GM18907 (cell line): Measurements from ENCODE around the gene ZP1.

Source experiments
- ATAC-seq: cut with Tn5 transposase; IDR thresholded peaks from one replicate; pipeline ENCODE4 v1.9.1; 2021; ENCODE audit warnings: mild to moderate bottlenecking, moderate library complexity; ENCODE audit not compliant: unreplicated experiment

The ZP1 gene

DNA sequence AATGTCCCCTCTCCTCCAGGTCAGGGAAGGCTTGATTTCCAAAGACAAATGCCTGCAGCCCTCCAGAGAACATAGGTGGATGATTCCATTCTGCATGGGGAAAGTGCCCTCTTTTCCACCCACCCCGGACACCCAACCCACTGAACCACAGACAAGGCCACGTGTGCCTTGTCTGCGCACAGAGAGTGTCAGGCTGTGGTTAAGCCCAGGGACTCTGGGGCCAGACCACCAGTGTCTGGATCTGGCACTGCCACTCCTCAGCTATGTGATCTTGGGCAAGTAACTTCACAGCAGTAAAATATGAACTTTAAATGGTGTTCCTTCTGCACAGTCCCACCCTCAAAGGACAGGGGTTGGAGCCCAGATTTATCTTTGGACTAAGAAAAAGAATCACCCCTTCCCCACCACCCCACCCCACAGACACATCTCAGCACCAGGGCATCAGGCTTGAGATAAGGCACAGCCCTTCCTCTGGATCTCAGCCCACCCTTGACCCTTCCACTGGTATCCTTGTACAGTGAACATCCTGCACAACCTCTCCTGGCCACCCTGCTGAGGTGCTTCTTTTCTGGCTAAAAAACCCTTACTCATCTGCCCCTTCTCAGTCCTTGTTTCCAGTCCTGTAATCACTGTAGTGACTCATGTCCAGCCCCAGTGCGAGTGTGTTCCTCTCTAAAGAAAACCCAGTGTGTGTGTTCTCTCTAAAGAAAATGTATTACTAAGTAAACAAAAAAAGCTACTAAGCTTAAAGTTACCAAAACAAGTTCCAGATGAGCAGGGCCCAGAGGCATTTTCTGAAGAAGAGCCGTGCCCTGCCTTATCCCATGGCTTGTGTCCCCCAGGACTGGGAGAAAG lies 9.7 kb upstream of the ZP1 start:
- ATAC-seq = no peak

DNA sequence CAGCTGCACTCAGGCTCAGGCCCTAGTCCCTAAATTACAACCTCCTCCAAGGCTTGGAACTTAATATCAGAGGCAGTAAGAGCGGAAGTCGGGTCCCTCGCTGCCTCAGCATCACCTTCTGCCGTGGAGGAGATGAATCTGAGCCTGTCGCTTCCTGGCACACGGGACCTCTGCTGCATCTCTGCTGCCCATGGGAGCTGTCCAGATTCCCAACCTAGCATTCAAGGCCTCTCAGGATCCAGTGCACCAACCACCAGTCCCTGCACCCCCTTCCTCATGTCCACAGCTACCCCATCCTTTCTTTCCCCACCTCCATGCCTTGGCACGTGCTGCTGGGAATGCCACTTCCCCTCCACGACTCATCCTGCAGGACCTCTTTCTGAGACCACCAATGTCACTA lies 9.1 kb upstream of the ZP1 start:
- no peak for ATAC-seq

DNA sequence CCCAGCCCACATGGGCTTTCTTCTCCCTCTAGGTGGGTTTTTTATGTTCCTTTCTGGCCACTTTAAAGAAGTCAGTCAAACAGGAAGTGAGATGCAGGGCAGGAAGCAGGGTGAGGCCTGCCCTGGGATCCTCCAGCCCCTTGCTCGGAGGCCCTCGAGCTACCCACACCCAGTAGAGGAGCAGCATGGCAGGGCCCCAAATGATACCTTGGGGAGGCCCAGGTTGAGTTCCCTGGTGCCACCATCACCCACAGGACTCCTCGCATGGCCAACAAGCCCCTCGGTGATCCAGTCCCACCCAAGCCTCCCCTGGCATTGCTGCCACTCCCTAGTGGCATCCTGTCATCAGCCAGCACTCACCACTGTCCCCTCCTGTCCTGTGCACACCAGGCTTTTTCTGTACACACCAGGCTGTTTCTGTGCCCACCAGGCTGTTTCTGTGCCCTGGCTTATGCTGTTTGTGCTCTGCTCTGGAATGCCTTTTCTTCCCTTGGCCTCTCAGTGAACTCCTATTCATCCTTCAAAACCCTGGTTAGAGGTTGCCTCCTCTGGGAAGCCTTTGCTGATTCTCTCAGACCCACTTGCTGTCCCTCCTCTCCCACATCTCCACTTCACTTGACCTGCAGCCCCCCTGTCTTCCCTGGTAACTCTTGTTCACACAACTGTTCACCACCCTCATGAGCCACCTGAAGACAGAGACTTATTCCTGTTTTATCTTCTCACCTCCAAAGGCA lies 8.4 kb upstream of the ZP1 start:
- no peak for ATAC-seq

DNA sequence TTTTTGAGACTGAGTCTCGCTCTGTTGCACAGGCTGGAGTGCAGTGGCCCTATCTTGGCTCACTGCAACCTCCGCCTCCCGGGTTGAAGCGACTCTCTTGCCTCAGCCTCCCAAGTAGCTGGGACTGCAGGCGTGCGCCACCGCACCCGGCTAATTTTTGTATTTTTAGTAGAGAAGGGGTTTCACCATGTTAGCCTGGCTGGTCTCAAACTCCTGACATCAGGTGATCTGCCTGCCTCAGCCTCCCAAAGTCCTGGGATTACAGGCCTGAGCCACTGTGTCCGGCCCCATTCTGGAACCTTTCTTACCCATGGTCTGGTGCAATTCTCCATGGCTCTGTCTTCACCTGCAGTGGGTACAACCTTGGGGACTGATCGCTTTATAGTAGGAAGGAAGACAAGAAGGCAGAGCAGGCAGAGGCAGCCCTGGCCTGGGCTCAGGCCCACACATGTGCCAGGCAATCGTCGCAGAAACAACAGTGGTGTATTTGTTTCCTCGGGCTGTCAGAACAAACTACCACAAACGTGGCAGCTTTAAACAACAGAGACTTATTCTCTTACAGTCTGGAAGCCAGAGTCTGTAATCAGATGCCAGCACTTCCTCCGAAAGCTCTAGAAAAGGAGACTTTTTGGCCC lies 7.6 kb upstream of the ZP1 start:
- no peak for ATAC-seq

DNA sequence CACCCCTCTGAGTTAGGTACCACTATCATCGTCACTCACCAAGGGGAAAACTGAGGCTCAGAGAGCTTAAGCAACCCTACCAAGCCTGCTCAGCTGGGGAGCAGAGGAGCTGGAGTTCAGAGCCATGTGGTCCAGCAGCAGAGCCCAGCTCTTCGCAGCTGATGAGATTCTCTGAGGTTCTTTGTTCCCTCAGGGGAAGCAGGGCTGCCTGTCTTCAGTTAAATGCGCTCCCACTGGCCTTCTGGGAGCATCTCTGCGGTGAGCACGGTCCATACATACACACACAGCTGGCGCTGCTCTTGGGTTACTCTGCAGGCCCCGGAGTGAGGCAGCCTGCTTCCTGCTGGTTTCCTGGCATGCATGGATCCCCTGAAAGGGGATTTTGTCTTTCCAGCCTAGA lies 6.4 kb upstream of the ZP1 start:
- ATAC-seq = no peak

DNA sequence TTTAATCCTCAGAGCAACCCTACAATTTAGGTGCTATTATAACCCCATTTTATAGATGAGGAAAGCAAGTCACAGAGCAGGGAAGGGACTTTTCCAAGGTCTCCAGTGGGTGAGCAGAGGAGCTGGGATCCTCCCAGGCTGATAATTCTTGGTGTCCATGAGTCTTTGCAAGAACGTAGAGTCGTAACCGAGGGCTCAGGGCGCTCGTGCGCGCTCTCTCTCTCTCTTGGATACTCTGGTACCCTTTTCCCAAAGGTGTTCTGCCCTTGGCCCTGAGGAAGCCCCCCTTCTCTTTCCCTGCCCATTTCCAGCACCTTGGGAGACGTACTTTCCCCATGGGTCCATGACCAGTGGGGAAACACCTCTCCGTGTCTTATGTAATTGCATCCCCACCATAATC lies 5.2 kb upstream of the ZP1 start:
- ATAC-seq = no peak

DNA sequence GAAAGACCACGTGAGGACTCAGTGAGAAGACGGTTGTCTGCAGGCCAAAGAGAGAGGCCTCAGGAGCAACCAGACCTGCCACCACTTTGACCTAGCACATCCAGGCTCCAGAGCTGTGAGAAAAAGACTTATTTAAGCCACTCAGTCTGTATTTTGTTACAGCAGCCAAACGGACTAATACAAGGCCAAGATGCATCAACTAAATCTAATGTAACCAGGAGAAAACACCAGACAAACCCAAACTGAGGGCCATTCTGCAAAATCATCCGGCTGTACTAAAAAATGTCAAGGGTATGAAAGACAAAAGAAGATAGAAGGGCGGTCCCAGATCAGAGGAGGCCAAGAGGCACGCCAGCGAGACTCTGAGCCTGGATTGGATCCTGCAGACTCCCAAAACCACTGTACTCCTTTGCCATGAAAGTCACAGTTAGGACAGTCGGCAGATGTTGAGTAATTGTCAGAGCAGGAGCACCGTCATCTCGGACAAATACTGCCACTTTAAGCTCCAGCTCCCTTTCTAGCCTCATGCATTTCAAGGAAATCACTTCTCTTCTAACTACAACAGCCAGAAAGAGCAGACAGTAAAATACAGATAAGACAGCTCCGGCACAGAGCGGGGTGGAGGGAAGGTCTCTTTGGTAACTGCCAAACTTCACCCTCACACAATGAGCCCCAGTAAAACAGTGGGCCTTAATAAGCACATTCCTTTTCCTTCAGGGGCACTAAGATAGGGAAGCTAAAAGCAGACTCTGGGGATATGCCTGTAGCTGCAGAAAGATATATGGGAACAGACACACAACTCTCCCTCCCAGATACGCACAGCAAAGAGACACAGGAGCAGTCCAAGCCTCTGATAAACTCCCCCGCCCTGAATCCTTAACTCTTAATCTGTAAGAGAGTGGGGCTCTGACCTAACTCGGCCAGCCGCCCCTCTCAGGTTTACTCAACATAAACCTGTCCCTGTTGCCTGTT lies 3.5 kb upstream of the ZP1 start:
- no peak for ATAC-seq

DNA sequence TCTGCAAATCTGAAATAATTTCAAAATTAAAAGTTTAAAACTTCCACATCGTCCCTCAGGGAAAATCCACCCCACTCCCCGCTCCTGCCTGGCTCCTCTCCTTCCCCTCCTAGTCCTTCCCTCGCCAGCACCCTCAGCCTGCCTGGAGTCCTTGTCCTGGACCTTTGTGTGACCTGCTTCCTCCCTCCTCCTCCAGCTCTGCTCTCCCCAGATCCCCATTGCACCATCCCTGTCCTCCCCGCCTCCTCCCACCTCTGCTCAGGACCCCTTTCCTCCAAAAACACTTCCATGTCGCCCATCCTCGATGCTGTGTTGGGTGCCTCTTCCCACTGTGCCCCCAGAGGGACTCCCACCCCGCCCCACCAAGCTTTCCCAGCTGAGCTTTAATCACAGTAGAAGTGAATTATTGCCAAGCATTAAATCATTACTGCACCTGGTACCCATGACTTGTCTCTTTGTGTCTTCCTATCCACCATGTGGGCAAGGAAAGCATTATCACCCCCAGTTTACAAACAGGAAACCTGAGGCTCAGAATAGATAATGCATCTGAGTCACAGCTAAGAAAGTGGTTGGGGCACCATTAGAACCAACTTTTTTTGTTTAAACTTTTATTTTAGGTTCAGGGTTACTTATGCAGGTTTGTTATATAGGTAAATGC lies 2.4 kb upstream of the ZP1 start:
- no peak for ATAC-seq

DNA sequence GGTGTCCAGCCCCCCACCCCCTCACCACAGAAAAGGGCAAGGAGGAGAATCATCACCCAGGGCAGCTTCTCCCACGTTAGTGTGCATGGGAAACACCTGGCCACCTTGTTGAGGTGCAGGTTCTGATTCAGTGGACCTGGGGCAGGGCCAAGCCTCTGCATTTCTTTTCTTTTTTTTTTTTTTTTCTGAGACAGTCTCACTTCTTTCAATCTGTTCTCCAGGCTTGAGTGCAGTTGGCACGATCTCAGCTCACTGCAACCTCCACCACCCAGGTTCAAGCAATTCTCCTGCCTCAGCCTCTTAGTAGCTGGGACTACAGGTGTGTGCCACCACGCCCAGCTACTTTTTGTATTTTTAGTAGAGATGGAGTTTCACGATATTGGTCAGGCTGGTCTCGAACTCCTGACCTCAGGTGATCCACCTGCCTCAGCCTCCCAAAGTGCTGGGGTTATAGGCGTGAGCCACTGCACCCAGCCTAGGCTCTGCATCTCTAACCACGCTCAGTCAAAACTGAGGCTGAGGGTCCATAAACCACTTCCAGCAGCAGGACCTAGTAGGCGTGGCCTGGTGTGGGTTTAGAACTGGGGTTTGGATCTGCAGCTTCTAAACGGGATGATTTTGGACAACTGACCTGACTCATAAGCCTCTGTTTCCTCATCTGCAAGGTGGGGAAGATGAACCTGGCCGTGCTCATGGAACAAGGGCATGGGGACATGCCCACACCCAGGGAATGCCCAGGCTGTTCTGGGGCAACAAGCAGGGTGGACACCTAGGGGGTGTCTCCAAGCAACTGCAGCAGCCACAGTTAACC lies 734 bp downstream of the ZP1 start:
- no peak for ATAC-seq

DNA sequence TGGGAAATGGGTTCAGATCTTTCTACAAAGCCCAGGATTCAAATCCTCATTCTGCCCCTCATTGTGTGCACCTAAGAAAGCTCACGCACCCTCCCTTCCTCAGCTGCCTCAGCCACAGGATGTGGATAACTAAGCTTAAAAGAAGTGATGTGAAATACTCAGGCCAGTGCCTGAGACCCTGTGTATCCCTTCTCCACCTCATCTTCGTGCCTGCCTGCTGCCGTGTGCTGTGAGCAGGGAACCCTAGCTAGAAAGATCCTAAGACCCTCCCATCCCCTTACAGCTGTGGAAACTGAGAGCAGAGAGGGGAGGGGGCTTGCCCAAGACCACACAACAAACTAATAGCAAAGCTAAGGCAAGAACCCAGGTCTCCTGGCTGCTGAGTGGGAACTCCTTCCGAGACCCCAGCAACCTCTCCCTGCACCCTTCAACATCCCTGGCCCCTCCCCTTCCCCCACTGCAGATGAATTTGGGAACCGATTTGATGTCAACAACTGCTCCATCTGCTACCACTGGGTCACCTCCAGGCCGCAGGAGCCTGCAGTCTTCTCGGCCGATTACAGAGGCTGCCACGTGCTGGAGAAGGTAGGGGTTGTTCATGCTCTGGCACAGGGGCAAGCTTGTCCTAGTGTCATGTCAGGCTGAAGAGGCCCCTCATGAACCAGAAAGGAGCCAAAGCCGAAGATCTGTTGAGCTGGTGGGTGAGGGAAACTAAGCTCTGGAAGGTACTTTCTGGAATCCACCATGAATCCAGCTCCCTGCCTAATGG lies 1.5 kb downstream of the ZP1 start:
- no peak for ATAC-seq

DNA sequence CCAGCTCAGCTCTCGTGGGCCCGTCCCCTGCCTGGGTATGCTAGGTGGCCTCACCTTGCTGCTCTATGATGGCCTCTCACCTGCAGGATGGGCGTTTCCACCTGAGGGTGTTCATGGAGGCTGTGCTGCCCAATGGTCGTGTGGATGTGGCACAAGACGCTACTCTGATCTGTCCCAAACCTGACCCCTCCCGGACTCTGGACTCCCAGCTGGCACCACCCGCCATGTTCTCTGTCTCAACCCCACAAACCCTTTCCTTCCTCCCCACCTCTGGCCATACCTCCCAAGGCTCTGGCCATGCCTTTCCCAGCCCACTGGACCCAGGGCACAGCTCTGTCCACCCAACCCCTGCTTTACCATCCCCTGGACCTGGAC lies 2.1 kb downstream of the ZP1 start:
- no peak for ATAC-seq

DNA sequence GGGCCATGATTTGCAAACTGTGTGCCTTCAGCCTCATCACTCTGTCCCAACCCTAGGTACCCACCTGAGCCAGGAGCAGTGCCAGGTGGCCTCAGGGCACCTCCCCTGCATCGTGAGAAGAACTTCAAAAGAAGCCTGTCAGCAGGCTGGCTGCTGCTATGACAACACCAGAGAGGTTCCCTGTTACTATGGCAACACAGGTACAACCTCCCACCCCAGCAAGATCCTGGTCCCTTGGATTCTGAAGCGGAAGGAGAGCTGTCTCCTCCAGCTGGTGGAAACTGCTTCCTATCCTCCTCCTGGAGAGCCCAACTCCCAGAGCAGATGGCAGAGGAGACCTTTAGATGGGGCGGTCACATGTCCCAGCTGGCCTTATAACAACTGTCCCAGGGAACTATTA lies 2.9 kb downstream of the ZP1 start:
- no peak for ATAC-seq

DNA sequence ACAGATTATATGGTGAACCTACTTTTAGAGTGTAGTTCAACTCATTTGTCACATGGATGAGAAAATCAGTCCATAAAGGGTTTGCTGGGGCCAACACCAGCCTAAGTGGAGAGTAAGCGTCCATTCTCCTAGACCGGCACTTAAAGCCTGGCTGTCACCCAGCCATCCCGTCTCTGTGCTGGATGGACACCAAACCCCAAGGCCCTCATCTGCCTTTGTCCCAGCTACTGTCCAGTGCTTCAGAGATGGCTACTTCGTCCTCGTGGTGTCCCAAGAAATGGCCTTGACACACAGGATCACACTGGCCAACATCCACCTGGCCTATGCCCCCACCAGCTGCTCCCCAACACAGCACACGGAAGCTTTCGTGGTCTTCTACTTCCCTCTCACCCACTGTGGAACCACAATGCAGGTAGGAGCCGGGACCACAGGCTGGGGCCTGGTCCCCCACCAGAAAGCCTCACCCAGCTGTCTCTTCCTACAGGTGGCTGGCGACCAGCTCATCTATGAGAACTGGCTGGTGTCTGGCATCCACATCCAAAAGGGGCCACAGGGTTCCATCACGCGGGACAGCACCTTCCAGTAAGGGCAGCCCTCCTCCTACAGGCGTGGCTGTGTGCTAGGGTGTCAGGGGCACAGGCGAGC lies 3.5 kb downstream of the ZP1 start:
- no peak for ATAC-seq

DNA sequence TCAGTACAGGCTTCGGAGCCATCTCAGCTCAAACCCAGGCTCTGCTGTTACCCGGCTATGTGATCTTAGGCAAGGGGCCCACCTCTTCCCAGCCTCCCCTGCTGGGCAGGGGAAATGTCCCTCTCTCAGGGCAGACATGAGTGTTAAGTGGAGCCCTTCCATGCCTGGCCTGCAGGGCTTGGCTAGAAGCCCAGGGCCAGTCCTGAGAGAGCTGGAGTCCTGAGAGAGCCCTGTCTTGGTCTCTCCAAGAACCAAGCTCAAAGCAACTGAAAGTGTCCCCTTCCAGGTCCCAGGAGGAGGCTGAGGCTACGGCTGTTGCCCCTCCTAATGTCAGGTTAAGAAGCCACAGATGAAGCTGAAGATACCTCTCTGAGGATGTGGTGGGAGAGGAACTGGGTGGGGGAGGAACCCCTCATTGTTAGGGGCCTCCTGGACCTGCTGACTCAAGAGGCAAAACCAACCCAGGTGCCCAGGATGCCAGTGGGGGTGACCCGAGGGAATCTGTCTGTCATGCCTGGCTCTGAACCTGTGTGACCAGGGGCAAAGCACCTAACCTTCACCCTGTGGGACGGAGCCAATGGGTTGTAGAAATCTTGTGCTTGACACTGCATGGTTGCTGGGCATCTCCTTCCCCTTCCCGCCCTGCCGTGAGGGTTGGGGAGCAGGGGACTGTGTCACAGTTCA lies 4.2 kb downstream of the ZP1 start:
- no peak for ATAC-seq

DNA sequence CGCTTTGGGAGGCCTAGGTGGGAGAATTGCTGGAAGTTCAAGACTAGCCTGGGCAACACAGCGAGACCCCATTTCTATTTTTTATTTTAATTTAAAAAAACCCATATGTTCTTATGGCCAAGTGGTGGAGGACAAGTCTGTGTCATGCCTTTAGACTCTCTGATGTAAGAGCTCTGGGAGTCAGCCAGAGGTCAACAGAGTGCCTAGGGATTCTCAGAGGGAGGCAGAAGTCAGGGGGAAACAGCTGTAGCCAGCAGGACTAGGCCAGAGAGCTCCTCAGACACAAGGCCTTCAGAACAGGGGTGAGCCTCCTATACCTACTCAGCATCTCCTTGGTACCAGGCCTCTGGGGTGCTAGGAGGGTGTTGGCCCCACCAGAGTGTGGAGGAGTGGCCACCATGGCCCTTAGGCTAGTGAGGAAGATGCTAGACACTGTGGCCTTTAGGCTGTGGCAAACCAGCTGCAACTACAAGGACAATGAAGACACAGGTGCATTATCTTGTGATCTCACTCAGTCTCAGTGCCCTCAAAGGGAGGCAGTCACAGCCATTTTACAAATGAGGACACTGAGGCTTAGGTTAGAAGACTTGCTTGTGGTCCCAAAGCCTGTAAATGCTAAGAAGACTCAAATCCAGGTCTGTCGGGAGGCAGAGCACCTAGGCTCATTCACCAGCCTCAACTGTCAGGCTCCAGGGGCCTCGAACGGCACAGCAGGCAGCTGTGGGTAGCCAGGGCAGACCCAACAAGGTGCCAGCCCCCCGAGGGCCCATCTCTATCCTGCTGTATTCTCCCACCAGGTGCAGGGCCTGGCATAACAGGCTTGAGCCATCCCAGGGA lies 5.0 kb downstream of the ZP1 start:
- ATAC-seq = no peak

DNA sequence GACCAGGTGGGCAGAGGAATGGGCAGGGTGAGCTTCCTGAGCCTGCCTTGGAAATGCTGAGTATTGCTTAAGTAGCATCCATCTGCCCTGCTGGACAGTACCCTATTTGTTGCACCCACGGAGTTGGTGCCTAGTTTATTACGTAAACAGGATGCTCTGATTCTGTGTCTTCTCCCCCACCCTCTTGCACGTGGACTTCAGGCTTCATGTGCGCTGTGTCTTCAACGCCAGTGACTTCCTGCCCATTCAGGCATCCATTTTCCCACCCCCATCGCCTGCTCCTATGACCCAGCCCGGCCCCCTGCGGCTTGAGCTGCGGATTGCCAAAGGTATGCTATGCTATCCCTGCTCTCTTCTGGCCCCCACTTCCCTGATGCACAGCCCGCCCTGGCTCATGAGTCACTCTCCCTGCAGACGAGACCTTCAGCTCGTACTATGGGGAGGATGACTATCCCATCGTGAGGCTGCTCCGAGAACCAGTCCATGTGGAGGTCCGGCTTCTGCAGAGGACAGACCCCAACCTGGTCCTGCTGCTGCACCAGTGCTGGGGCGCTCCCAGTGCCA lies 5.7 kb downstream of the ZP1 start:
- ATAC-seq = no peak

DNA sequence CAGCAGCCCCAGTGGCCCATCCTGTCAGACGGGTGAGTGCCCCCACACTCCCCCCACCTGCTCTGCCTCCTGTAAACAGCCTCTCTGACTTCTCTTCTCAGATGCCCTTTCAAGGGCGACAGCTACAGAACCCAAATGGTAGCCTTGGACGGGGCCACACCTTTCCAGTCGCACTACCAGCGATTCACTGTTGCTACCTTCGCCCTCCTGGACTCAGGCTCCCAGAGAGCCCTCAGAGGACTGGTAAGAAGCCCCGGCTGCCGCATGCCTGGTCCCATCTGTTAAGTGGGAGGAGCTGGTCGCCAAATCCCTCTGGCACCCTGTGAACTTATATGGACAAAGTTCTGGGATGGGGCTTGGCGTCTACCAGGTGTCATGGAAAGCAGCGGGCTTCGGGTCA lies 6.2 kb downstream of the ZP1 start:
- no peak for ATAC-seq
